Esophagus muscularis mucosa (tissue), 4 donors: Measurements from ENCODE around the gene ENOSF1.

Source experiments
- CTCF ChIP-seq, 3 experiments: fragments of 200-600 bp in 2 of 3; fragments of 450-650 bp in 1 of 3; sonication (generic) in 2 of 3; IDR thresholded peaks; one replicate each; pipeline ENCODE4 v1.5.1; 2017 to 2019; ENCODE audit warnings: antibody characterized with exemption in 3 of 3, mild to moderate bottlenecking in 2 of 3, moderate library complexity in 1 of 3
- EP300 ChIP-seq: sonication (generic); formaldehyde crosslinking; IDR thresholded peaks from one replicate; pipeline ENCODE4 v1.6.1; 2017; ENCODE audit warnings: antibody characterized with exemption
- POLR2A ChIP-seq: fragments of 450-650 bp; IDR thresholded peaks from one replicate; pipeline ENCODE4 v1.6.1; 2017; ENCODE audit warnings: antibody characterized with exemption, moderate library complexity, mild to moderate bottlenecking, low read depth
- POLR2AphosphoS5 ChIP-seq, 2 donors: sonication (generic); formaldehyde crosslinking; IDR thresholded peaks; one replicate each; pipeline ENCODE4 v1.6.1; 2017; ENCODE audit warnings: antibody characterized with exemption in 2 of 2

- TF ChIP-seq POLR2AphosphoS5 (IDR thresholded peaks at IDR 0.05) (no peak), POLR2A (no peak), CTCF (IDR thresholded peaks at IDR 0.05) (no peak), EP300 (no peak)
Measured at GRCh38 chr18:654601-655000, 57.8 kb downstream of the ENOSF1 start.
